Activated T-cell treated with anti-CD3 and anti-CD28 coated beads, Interleukin-2, amount 50 U/mL, for 4 hours (primary cell): ENCODE measurements around the gene RCN2. TPM values are rescaled to one million over a fixed set of nuclear protein-coding genes. Genes with fewer than 3 reads are reported as not detected.
"Not testable (repeated sequence)": the region's sequence is repeated elsewhere in the genome, so short reads cannot be mapped to it uniquely, and the experiment has no call there.

Source experiments
- ATAC-seq, 2 donors: fragments of 200-7000 bp; cut with Tn5 transposase; one replicate each; pipeline ENCODE4 v1.10.0; 2021
- DNase-seq: peaks from one replicate; pipeline ENCODE4 v3.0.0-alpha.2; 2020
- H3K27me3 Mint-ChIP-seq: one replicate; pipeline ENCODE4 v1.8.0; 2021; ENCODE audit warnings: low read depth, mixed read lengths
- H3K36me3 Mint-ChIP-seq: one replicate; pipeline ENCODE4 v1.8.0; 2022; ENCODE audit warnings: mixed read lengths; ENCODE audit not compliant: insufficient read depth
- H3K4me1 Mint-ChIP-seq: one replicate; pipeline ENCODE4 v1.8.0; 2021; ENCODE audit warnings: low read depth, mixed read lengths
- H3K4me3 Mint-ChIP-seq: one replicate; pipeline ENCODE4 v1.8.0; 2021; ENCODE audit warnings: mild to moderate bottlenecking, moderate library complexity, mixed read lengths
- H3K9me3 Mint-ChIP-seq: one replicate; pipeline ENCODE4 v1.8.0; 2021; ENCODE audit warnings: mixed read lengths
- total RNA-seq, 3 donors: library from RNA; stranded (reverse); gene quantifications; one replicate each; pipeline ENCODE4 v1.2.1, GENCODE V29; 2021

Gene RCN2
- total RNA-seq, 3 donors from 2014 or later, result 26.7 to 30.3 (median 27.5) TPM

DNA sequence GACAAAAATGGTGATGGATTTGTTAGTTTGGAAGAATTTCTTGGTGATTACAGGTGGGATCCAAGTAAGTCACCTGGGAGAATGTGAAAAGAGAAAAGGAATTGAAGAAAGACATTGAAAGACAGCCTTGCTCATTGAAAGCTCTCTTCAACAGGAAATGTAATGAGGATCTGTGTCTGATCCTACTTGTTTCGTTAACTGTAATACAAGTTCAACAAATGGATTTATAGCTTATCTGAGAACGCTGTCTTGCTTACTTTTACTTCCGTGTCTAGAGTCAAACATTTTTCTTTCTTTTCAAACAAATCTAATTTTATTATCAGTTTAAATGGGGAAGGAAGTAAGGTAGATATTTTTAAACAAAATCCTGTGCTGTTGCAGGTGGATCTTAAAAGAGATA lies 15.9 kb downstream of the RCN2 start:
- no peaks in the 10 kb centered on the region for H3K9me3 Mint-ChIP-seq
- no peak overlapping the region for H3K4me3 Mint-ChIP-seq
- DNase-seq (no peak), ATAC-seq (no peak)
- H3K27me3 Mint-ChIP-seq, result no peaks in the 10 kb centered on the region
- peaks cover 11% of the 10 kb centered on the region for H3K4me1 Mint-ChIP-seq
- peaks cover 40% of the 10 kb centered on the region for H3K36me3 Mint-ChIP-seq

DNA sequence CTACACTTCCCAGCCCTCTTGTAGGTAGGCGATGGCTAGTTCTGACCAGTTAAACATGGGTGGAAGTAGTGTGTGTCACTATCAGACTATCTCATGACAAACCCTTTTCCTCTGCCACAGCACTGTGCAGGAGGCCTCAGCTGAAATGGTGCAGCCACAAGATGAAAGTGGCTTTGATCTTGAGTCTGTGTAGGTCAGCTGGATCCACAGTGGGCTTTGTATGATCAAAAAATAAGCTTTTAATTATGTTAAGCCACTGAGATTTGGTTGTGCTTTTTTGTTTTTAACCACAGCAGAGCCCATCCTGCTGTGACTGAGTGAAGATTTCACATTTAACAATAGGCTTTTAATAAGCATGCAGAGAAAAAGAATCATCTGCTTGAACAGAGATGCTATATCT lies 19.7 kb downstream of the RCN2 start:
- Mint-ChIP-seq H3K27me3 (no peaks in the 10 kb centered on the region), H3K36me3 (peaks cover 21% of the 10 kb centered on the region), H3K9me3 (no peaks in the 10 kb centered on the region), H3K4me1 (peaks cover 11% of the 10 kb centered on the region), H3K4me3 (no peak overlapping the region)
- ATAC-seq (no peak), DNase-seq (no peak)

DNA sequence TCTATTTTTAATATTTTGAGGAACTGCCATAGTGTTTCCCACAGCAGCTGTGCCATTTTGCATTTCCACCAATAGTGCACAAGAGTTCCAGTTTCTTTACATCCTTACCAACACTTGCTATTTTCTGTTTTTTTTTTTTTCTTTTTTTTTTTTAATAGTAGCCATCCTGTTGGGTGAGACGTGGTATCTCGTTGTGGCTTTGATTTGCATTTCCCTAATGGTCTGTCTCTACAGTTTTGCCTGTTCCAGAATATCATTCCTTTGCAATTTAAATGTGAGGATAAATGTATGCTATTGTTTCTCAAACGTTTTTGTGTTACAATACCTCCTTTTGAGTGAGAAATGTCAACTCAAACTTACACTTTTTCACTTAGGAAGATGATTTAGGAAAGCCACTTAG lies 22.4 kb downstream of the RCN2 start:
- peaks cover 8% of the 10 kb centered on the region for H3K36me3 Mint-ChIP-seq
- no peaks in the 10 kb centered on the region for H3K9me3 Mint-ChIP-seq
- no peak for ATAC-seq
- H3K27me3 Mint-ChIP-seq, result no peaks in the 10 kb centered on the region
- peaks cover 9% of the 10 kb centered on the region for H3K4me1 Mint-ChIP-seq
- no peak overlapping the region for H3K4me3 Mint-ChIP-seq
- no peak for DNase-seq

DNA sequence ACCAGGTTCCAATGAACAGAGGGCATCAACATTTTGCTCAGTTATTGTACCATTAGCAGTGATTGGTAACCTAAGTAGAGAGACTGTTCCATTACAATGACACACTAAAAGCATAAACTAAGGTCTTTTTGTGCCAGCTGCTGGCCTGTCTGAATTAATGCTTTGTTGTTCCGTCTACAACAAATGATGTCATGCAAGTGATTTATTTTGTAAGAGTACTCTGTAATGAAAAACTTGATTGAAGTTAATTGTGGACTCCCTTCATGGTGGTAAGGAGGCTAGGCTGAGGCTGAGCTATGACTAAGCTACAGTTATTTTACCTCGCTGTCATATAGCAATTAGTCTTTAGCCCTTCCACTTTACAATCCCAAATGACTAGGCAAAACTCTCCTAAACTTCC lies 23.2 kb downstream of the RCN2 start:
- ATAC-seq, result no peak
- Mint-ChIP-seq H3K27me3 (no peaks in the 10 kb centered on the region), H3K4me3 (no peak overlapping the region), H3K4me1 (peaks cover 9% of the 10 kb centered on the region), H3K9me3 (no peaks in the 10 kb centered on the region), H3K36me3 (peaks cover 5% of the 10 kb centered on the region)
- no peak for DNase-seq

DNA sequence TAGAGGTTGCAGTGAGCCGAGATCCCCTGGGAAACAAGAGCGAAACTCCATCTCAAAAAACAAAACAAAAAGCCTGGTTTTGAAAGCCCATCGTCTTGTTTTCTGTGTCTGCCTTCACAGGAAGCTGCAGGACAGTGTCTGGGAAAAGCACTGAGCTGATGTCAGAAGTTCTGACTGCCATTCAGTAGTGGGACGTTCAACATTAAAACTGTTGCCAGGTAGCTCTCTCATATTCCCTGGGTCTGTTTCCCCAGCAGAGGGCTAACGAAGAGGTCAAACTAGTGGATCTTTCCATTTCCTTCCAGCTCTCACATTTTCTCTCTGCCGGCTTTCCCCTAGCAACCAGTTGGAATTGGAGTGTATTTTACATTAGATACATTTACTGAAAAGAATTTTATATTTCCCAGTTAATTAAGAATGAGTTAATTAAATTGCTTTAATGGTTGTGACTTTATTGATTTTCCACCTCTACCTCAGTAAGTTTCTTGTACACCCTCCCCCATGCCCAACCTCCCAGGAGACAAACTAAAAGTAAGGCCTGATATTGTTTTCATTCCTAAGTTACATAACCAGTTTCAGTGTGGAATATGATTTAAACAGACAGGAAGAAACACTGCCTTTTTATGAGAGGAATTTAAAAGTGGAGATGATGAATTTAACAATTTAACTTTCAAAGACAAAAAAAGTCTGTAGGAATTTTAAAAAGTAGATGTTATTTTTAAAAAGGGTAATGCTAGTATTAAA lies 29.9 kb downstream of the RCN2 start:
- Mint-ChIP-seq H3K4me3 (no peak overlapping the region), H3K4me1 (no peaks in the 10 kb centered on the region), H3K9me3 (no peaks in the 10 kb centered on the region), H3K36me3 (no peaks in the 10 kb centered on the region), H3K27me3 (peaks cover 11% of the 10 kb centered on the region)
- no peak for DNase-seq
- no peak for ATAC-seq

DNA sequence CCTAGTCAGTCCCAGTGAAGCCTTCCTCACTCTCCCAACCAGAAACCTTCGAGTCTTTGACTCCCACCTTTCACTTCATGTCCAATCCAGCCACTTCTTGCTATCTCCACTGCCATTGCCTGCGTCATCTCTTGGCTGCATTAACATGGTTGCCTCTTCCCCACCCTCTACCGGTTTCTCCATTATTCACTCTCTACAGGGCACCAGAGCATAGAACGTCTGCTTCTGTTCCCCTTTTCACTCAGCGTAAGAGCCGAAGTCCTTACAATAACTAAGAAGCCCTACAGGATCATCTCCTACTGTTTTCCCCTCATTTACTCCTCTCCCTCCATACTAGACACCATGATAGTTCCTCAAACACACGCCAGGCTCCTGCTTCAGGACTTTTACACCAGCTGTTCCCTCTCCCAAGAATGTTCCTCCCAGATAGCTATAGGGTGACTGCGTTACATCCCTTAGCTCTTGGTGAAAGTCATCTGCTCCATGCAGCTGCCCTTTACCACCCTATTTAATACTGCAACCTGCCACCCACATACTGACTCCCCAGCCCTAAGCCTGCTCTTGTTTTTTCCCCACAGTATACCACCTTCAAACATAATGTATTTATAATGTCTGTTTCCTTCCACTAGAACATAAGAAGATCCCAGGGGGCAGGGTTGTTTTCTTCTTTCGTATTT lies 30.9 kb downstream of the RCN2 start:
- DNase-seq, result no peak
- Mint-ChIP-seq H3K4me1 (no peaks in the 10 kb centered on the region), H3K36me3 (no peaks in the 10 kb centered on the region), H3K4me3 (no peak overlapping the region), H3K27me3 (peaks cover 11% of the 10 kb centered on the region), H3K9me3 (no peaks in the 10 kb centered on the region)
- ATAC-seq, result no peak

DNA sequence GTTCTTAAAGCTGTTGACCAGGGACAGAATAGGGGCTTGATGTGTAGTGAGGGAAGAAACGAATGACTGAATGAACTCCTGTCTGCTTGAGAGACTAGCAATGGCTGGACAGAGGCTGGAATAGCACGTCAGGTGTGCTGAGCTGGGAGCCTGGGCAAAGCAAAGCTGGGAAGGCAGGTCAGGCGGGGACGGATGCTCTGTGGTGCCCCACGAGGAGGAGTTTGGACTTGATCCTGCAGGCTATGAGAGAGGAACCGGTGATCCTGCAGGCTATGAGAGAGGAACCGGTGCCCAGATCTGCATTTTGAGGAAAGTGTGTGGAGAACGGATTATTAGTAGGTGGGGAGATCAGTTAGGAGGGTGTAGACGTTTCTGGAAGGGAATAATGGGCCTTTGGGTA lies 32.0 kb downstream of the RCN2 start:
- Mint-ChIP-seq H3K27me3 (peaks cover 11% of the 10 kb centered on the region), H3K4me1 (no peaks in the 10 kb centered on the region), H3K9me3 (no peaks in the 10 kb centered on the region), H3K4me3 (no peak overlapping the region), H3K36me3 (no peaks in the 10 kb centered on the region)
- DNase-seq, result no peak
- ATAC-seq, result no peak

DNA sequence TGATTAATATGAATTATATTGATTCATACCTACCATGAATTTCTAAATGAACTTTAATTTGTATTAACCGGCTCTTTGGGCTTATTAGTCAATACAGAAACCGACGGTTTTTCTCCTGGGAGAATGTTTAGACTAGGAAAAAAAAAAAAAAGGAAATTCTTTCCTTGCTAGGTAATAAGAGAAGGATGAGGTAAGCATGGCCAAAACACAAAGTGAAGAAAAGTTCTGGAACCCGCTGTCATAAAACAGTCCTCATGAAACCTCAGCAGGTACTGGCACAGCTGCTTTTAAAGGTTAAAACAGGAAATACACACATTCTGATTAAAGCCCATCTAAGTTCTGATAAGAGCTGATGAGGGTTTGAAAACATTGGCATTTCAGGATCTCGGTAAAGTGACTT lies 32.6 kb downstream of the RCN2 start:
- no peak for ATAC-seq
- H3K4me1 Mint-ChIP-seq, result no peaks in the 10 kb centered on the region
- no peak for DNase-seq
- H3K36me3 Mint-ChIP-seq, result no peaks in the 10 kb centered on the region
- H3K9me3 Mint-ChIP-seq, result no peaks in the 10 kb centered on the region
- no peak overlapping the region for H3K4me3 Mint-ChIP-seq
- peaks cover 11% of the 10 kb centered on the region for H3K27me3 Mint-ChIP-seq

DNA sequence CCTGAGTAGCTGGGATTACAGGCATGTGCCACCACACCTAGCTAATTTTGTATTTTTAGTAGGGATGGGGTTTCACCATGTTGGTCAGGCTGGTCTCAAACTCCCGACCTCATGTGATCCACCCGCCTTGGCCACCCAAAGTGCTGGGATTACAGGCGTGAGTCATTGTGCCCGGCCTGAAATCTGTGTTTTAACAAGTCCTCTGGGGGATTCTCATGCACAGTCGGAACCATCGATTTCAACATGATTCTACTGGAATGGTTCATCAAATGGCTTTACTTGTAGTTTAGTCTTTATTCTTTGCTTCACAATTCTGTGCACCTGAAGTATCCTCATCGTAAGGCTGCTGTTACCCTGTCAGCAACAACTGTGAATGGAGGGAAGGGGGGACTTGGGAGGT lies 34.5 kb downstream of the RCN2 start:
- not testable (repeated sequence) for H3K9me3 Mint-ChIP-seq, H3K4me3 Mint-ChIP-seq, ATAC-seq, H3K27me3 Mint-ChIP-seq, H3K36me3 Mint-ChIP-seq, DNase-seq, H3K4me1 Mint-ChIP-seq

DNA sequence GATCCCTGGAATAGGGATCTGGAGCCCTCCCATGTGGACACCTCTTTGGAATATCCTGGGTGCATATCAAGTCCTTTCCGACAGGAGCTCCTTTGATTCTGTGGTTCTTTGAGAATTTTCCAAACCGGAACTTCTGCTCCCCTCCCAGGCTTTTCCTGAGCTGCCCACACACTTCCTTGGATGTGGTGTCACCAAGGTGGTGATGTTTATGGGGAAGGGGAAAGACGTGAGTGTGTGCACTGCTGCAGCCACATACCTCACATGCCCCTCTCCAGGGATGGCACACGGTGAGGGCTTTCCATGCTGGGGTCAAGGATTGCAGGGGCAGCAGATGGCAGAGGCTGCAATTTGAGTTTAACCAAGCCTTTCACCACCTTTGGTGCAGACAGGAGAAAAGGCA lies 35.5 kb downstream of the RCN2 start:
- no peak overlapping the region for H3K4me3 Mint-ChIP-seq
- DNase-seq (no peak), ATAC-seq (no peak)
- peaks cover 5% of the 10 kb centered on the region for H3K27me3 Mint-ChIP-seq
- H3K36me3 Mint-ChIP-seq, result no peaks in the 10 kb centered on the region
- H3K4me1 Mint-ChIP-seq, result no peaks in the 10 kb centered on the region
- no peaks in the 10 kb centered on the region for H3K9me3 Mint-ChIP-seq

DNA sequence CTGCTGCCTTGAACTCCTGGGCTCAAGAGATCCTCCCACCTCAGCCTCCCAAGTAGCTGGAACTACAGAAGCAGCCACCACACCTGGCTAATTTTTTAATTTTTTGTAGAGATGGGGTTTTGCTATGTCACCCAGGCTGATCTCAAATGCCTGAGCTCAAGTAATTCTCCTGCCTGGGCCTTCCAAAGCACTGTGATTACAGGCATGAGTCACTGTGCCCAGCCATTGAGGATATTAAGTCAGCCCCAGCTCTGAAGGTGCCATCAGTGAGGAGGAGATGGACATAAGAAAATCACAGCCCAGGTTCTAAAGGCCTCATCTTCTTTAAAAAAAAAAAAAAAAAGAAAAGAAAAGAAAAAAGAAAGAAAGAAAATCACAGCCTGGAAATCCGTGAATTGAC lies 36.8 kb downstream of the RCN2 start:
- Mint-ChIP-seq H3K4me1 (no peaks in the 10 kb centered on the region), H3K36me3 (no peaks in the 10 kb centered on the region), H3K27me3 (peaks cover 2% of the 10 kb centered on the region), H3K4me3 (no peak overlapping the region), H3K9me3 (no peaks in the 10 kb centered on the region)
- ATAC-seq (no peak), DNase-seq (no peak)

DNA sequence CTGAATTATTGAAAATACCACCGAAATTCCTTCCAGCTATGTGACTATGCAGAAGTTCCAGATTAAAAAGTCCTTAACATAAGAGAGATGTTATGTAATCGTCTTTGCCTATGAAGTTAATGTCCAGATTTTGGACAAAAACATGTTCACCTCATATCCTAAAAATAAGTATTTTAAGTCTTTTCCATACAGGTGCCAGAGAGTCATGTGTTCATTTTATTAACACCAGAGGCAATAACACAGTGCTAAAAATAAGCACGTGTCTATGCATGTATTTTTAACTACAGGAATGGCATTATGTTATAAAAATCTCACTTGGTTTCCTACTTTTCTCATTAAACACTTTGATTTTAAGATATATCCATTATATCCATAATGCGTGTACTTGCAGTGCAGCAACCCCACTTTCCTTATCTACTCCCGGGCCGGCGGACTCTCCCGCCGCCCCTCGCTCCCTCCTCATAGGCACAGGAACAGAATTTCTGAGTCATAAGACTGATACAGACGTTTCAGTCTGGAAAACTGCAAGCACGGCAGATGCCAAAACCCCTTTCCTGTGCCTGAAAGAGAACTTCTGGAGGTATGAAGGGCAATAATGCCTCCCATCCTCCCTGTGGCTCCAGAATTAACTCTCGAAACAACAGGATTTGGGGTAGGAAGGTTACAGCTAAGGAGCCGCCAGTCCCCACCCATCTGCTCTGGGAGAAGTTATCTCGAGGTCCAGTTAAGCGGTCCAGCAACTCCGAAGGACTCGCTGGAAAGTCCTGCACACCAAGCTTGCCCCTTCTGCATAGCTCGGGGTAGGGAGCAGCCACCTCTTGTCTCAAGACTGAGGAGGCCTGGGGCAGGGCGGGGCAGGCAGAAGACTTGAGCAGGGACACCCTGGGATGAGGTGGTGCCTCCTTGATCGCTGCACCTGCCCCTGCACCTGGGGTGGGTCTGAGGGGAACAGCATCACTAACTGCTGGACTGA lies 41.1 kb downstream of the RCN2 start:
- Mint-ChIP-seq H3K4me3 (no peak overlapping the region), H3K4me1 (peaks cover 13% of the 10 kb centered on the region), H3K27me3 (no peaks in the 10 kb centered on the region), H3K9me3 (no peaks in the 10 kb centered on the region), H3K36me3 (no peaks in the 10 kb centered on the region)
- DNase-seq, result no peak
- ATAC-seq, result no peak

DNA sequence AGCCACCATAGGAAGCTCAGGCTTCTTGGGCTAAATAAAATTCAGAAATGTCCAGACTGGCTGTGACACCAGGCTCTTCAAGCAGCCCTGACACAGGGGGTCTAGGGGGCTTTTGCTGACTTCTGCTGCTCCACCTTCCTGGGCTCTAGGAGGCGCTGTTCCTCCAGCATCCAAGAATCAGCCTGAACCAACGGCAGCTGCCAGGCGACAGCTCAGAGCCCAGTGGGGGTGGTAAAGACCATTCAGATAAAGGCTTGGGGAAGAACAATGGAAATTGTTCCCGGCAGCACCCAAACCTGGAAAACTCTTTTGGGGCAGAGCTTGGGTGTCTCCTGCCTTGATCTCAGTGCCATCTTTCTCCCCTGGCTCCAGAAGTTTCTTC lies 41.8 kb downstream of the RCN2 start:
- Mint-ChIP-seq H3K9me3 (peaks cover 3% of the 10 kb centered on the region), H3K4me3 (no peak overlapping the region), H3K36me3 (no peaks in the 10 kb centered on the region), H3K4me1 (peaks cover 15% of the 10 kb centered on the region), H3K27me3 (no peaks in the 10 kb centered on the region)
- DNase-seq (peak; percentile 65), ATAC-seq (peak; percentile 70 to 75)

DNA sequence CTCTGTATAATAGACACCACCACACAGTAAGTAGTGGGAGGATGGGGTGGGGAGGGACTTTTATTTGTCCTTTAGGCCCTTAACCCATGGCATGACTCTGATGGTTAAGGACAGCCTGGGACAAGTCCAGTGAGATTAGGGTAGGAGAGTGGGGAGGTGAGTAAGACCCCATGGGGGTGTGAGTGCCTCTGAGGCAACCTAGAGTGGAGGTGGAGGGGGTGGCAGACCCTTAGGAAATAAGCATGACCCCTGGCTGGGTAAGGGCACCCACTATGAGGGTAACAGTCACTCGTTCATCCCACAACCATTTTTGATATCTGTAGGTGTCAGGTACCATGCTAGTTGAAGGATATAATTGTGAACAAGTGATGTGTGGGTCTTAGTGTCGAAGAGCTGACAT lies 42.4 kb downstream of the RCN2 start:
- Mint-ChIP-seq H3K27me3 (no peaks in the 10 kb centered on the region), H3K9me3 (peaks cover 5% of the 10 kb centered on the region), H3K4me1 (peaks cover 15% of the 10 kb centered on the region), H3K4me3 (no peak overlapping the region), H3K36me3 (no peaks in the 10 kb centered on the region)
- no peak for ATAC-seq
- DNase-seq, result no peak
